Measurements from ENCODE around the gene MACROD1.

MACROD1 gene

GRCh38 chr11:64113462-64113780 is 52.5 kb downstream of the MACROD1 start:
- no peak for DNase-seq (ENCODE audit: low spot score)

- DNase-seq (ENCODE audit: low spot score): no peak
Observed at GRCh38 chr11:64112771-64113461, 53.0 kb downstream of the MACROD1 start.

- DNase-seq (ENCODE audit: low spot score): no peak
Observed at GRCh38 chr11:64110465-64111375, 55.2 kb downstream of the MACROD1 start.

DNA sequence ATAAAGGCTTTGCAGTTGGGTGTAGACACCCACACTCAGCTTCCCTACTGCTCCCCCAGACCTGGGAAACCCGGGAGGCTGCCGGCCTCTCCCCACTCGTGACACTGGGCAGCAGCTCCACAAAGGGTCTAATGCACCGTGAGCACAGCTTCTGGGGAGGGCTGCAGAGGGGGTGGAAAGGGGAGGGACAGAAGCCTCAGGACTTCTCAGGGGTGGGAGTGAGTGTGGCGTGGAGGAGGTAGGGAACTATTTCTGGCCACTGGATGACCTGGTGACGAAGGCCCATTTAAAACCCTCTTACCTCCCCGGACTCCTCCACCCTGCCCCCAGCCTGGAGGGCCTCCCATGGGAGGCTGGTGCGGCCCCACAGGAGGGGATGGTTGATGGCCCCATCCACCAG is 56.6 kb downstream of the MACROD1 start:
- DNase-seq (ENCODE audit: low spot score): no peak

DNA sequence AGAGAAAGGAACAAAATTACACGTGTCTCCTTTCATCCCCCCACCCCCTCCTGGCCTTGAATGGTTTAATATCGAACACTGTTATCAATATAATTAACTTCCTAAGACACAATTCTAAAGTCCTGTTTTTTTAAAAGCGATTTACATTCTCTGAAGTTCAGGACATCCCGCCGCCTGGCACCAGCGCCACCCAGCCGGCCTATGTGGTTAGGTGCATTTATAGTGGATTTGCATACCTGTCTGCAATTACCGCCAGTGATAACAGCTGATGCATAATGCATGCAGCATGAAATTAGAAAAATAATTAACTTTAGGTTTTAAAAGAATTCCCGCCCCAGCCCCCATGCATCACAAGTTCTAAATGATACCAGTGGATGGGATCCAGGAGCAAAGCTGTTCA is 58.6 kb downstream of the MACROD1 start:
- no peak for DNase-seq (ENCODE audit: low spot score)

DNA sequence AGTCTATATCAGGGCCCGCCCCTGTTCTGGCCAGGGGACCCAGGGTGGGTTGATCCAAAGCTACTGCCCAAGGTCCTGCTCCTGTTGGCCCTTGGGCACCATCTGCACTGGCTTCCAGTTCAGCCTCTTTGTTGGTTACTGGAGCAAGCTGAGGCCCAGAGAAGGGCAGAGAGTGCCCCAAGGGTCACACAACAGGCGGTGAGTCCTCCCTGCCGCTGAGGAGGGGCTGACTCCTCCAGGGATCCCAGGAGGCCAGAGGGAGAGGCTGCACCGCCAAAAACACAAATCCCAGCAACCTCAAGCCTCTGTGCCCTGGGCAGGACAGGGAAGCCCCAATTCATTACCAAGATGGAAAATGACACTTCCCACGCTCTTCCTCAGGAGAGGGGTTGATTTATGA is 61.3 kb downstream of the MACROD1 start:
- DNase-seq (ENCODE audit: low spot score): no peak

DNA sequence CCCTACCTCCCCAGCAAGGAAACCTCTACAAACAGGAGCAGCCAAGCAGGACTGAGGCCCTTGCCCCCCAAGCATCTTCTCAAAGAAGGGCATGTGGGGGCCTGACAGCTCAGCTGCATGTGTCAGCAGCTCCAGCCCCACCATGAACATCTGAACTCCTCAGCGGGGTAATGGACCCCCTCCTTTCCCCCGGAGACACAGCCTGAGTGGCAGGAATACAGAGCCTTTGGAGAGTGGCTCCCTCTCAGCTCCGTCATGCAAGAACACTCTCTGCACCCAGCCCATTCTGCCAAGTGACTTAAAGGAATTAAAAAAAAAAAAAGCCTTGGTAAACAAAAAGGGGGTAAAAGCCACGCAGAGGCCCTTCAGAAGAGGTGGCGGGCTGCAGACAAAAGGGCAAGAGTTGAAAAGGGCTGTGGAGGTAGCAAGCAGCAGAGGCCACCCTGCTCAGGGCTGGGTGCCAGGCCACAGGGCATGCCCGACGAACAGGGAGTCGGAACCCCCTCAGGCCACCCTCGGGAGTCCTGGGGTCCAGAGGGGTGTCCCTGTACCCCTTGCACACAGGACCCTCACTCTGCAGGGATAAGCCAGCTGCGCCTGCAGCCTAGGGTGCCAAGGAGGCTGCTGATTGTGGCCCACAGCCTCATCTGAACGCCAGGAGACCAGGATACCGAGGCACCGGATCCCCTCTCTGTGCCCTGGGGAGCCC is 62.5 kb downstream of the MACROD1 start:
- DNase-seq (ENCODE audit: low spot score): no peak

GRCh38 chr11:64102005-64102738 is 63.7 kb downstream of the MACROD1 start:
- no peak for DNase-seq (ENCODE audit: low spot score)

- DNase-seq (ENCODE audit: low spot score): no peak
Observed at GRCh38 chr11:64101461-64101860, 64.5 kb downstream of the MACROD1 start.

DNA sequence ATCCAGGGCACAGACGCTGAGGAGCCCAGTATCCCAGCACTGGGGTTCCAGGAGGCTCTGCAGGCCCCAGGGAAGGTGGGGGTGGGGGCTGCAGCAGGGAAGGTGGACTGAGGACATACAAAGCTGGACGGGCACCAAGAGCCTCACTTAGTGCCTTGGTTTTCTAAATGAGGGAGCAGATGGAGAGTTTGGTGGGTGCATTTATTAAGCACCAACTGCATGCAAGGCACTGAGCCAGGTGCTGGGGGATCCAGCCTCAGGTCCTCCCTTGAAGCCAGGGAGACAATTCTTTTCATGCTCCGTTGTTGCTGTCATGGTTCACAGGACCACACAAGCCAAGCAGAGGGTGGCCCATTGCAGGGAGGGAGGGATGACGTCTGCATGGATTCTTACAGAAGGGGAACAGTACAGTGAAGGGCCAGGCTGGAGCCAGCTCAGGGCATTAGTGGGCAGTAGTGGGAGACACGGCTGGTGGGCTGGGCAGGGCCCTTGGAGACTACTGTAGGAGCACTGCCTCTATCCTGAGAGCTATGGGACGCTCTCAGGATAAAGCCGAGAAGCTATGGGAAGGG is 65.0 kb downstream of the MACROD1 start:
- DNase-seq (ENCODE audit: low spot score): no peak

DNA sequence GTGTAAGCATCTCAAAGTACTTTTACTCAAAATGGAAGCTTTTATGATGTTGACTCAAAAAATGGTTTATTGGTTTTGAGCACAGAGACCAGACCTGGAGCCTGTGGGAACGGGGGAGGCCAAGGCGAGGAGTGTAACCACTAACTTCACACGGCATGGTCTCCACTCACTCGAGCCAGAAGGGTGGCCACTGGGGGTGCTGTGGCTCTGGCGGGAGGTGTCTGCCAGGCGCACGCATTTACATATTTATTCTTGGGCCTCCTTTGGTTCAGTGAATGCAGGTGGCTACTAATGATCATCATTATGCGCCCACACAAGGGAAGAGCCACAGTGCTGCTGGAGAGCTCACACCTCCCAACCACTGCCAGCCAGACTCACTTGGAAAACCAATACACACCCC is 65.6 kb downstream of the MACROD1 start:
- no peak for DNase-seq (ENCODE audit: low spot score)

DNA sequence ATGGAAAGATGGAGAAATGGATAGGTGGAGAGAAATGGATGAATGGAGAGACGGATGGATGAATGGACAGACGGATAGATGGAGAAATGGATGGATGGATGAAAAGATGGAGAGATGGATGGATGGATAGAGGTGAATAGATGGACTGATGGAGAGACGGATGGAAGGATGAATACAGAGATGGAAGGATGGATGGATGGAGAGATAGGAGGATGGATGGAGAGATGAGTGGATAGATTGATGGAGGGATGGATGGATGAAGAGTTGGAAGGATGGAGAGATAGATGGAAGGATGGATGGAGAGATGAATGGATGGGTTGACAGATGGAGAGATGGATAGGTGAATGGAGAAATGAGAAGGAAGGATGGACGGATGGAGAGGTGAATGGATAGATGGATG is 66.5 kb downstream of the MACROD1 start:
- no peak for DNase-seq (ENCODE audit: low spot score)

DNA sequence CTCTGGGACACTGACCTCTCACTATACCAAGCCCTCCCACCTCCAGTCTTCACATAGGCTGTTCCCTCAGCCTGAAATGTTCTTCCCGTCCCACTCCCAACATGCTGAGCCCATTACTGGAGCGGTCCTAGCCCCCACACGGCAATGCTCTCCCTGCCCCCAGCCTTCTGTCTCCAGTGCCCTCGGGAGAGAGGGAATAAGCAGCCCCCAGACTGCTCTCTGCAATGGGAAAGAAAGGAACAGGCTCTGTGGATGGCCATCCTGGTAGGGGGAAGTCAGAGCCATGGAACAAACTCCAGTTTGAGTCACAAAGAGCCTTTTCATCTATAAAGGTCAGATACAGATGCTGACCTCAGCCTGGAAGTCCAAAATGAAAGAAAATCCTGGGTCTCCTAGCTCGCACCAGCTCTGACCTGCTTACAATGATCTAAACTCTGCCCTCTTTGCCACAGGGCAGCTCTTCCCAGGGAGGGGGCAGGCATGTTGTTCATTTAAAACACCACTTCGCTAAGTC is 67.5 kb downstream of the MACROD1 start:
- no peak for DNase-seq (ENCODE audit: low spot score)

DNA sequence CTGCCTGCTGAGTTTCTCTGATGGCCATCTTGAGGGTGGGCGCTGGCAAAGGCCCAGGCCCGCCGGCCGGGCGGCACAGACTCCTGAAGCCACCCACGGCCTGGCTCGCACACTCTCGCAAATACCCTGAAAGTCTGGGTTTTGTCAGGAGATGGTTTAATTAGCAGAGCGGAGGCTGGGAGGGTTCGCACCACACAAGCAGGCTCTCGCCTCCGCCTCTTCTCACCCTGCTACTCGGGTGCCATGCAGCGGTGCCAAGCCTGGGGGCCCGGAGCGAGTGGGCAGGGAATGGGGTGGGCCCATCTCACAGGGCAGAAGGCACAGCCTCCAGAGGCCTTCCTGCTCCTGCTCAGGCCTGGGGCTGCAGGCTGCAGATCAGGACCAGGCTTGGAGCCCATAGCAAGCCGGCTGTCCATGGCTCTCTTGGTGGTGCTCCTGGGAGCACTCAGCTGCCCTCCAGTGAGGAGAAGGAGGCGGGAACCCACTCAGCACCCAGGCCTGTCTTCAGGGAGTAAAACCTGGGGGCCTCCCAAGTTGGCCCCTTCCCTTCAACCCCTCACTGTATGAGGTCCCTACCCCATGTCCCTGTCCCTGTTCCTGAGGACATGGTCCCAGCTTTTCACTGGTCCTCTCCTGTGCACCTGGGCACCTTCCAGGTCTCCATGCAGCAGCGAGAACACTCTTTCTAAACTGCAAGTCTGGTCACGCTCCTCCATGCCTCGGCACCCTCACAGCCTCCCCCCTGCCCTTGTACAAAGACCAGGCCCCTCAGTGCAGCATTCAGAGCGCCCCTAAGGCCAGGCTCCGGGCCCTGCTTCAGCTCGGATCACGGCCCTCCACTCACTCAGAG is 68.2 kb downstream of the MACROD1 start:
- DNase-seq (ENCODE audit: low spot score): no peak

GRCh38 chr11:64096835-64097234 is 69.1 kb downstream of the MACROD1 start:
- no peak for DNase-seq (ENCODE audit: low spot score)

DNA sequence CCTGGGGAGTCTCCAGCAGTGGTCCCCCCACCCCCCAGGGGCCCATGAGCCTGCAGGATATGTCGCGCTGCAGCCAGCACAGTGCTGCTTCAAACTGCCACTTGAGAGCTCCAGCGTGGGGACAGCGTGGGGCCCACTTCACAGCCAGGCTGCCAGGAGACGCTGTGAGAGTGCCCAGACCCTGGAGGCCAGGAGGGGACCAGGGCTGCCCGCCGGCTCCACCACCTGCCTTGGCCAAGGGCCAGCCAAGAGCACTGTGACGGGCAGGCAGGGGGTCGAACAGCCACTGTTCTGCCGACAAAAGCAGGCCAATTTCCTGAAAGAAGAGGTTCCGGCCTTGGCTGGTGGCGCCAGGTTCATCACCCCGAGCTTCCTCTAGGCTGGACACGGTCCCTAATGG is 70.0 kb downstream of the MACROD1 start:
- peak; percentile 15 for DNase-seq (ENCODE audit: low spot score)

- DNase-seq (ENCODE audit: low spot score): no peak
Observed at GRCh38 chr11:64095273-64095817, 70.6 kb downstream of the MACROD1 start.

DNA sequence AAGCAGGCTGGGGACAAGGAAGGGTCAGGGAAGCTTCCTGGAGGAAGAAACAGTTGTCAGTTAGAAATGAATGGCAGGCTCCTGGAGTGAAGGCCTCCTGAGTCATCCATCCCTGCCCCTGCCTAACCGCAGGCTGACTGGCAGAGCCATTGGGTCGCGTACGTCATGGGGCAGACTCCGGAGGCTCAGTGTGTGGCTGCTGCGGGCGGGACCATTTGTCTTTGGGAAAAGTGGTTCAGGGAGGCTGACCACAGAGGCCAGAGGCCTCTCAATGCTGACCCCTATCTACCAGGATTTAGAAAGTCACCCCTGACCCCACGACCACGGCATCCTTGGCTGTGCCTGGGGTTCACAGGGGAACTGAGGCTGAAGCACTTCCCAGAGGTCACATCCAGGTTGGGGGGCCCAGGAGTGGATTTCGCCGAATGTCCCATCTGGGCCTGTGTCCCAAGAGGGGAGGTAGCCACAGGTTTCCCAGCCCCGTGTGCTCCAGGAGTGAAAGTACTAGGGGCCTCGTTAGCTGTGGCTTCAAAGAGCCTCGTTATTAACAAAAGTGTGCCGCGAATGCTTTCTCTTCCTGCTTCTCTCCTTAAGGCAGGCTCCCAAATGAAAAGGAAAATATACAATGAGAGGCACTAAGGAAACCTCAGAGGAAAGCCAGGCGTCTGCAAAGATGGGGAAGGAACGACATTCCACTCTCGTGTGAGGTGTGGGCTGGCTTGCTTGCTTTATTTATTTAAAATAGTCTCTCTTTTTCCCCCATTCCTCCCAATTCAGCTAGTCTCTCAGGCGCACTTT is 71.3 kb downstream of the MACROD1 start:
- DNase-seq (ENCODE audit: low spot score): peak; percentile 27

DNA sequence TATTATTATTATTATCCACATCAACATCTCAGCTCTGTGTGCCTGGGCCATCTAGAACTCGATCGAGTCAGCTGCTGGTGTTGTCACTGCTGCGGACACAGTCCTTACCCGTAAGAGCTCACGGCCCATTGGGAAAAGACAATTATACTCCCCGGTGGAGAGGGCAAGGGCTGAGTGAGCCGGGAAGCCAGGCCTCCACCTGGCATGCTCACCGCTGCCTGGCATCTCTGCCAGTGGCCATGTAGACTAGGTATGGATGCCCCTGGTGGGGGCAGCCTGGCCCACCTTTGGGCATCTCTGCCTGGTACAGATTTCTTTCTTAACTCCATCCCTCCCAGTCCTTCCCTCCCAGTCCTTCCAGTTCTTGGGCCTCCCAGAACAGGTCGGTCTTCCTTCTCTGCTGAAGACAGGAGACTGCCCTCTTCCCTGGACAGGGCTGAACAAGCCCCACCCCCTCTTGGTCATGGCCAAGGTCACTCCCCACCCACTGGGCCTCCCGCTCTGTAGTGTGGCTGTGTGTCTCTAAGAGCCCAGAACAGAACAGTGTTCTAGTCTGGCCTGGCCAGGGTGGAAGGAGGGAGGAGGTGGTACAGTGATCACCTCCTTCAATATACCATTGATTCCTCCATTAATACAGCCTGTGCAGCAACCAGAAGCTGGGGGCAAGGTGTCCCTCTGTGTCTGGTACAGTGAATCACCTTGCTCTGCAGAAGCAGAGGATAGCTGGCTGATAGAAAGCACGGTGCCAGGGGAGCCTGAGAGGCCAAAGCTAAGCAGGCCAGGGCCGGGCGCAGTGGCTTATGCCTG is 72.5 kb downstream of the MACROD1 start:
- no peak for DNase-seq (ENCODE audit: low spot score)

Data from kidney capillary endothelial cell (primary cell).